Chondrocyte (in vitro differentiated cells): Measurements from ENCODE around the gene DOCK6. TPM values are rescaled to one million over a fixed set of nuclear protein-coding genes. Genes with fewer than 3 reads are reported as not detected.

Experiments
- DNase-seq: peaks from one replicate; pipeline ENCODE4 v3.0.0; 2021; ENCODE audit warnings: mixed read lengths, low spot score
- H3K27ac Mint-ChIP-seq: one replicate; pipeline ENCODE4 v1.8.0; 2021; ENCODE audit warnings: mild to moderate bottlenecking, moderate library complexity, mixed read lengths; ENCODE audit not compliant: unreplicated experiment
- H3K27me3 Mint-ChIP-seq: 2 replicates; pipeline ENCODE4 v1.8.0; 2021; ENCODE audit warnings: low read depth, mixed read lengths
- H3K36me3 Mint-ChIP-seq: 2 replicates; pipeline ENCODE4 v1.8.0; 2021; ENCODE audit warnings: low read depth, mixed read lengths
- H3K4me1 Mint-ChIP-seq: 2 replicates; pipeline ENCODE4 v1.8.0; 2021; ENCODE audit warnings: low read depth, mild to moderate bottlenecking, mixed read lengths
- H3K4me3 Mint-ChIP-seq: one replicate; pipeline ENCODE4 v1.8.0; 2021; ENCODE audit warnings: mild to moderate bottlenecking, moderate library complexity, mixed read lengths; ENCODE audit not compliant: unreplicated experiment
- H3K9me3 Mint-ChIP-seq: 2 replicates; pipeline ENCODE4 v1.8.0; 2021; ENCODE audit warnings: low read depth, mixed read lengths
- total RNA-seq: library from RNA; stranded (reverse); gene quantifications from 3 replicates; pipeline ENCODE4 v1.2.1, GENCODE V29; 2021
- TF ChIP-seq, protein P1 (sequence below): fragments of 200-600 bp; sonication (generic); IDR thresholded peaks from 2 replicates; pipeline ENCODE4 v1.5.0; 2021; ENCODE audit warnings: antibody characterized with exemption, mild to moderate bottlenecking, moderate library complexity

The DOCK6 gene
- total RNA-seq, 1 donor from 2014 or later: 44.4 TPM

DNA sequence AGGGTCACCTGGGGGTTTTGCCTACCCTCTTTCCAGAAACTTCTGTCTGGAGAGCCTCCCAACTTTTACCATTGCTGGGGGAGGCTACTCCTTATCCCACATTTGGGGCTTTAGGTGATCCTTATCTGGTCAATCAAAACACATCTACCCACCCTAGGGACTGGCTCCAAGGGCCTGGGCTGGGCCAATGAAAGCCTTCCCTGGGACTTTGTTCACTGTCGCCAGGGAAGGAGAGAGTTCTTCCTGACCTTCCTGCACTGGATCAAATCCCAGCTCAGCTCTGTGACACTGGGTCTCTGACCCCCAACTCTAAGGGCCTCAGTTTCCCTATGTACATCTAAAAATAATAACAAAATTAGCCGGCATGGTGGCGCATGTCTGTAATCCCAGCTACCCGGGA lies 11.1 kb downstream of the DOCK6 start:
- H3K27ac Mint-ChIP-seq: no peak overlapping the region
- no peaks in the 10 kb centered on the region for H3K9me3 Mint-ChIP-seq
- no peaks in the 10 kb centered on the region for H3K27me3 Mint-ChIP-seq
- TF ChIP-seq, protein P1, sequence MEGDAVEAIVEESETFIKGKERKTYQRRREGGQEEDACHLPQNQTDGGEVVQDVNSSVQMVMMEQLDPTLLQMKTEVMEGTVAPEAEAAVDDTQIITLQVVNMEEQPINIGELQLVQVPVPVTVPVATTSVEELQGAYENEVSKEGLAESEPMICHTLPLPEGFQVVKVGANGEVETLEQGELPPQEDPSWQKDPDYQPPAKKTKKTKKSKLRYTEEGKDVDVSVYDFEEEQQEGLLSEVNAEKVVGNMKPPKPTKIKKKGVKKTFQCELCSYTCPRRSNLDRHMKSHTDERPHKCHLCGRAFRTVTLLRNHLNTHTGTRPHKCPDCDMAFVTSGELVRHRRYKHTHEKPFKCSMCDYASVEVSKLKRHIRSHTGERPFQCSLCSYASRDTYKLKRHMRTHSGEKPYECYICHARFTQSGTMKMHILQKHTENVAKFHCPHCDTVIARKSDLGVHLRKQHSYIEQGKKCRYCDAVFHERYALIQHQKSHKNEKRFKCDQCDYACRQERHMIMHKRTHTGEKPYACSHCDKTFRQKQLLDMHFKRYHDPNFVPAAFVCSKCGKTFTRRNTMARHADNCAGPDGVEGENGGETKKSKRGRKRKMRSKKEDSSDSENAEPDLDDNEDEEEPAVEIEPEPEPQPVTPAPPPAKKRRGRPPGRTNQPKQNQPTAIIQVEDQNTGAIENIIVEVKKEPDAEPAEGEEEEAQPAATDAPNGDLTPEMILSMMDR: no peak
- no peak for DNase-seq
- H3K36me3 Mint-ChIP-seq: peaks cover 13% of the 10 kb centered on the region
- H3K4me1 Mint-ChIP-seq: peaks cover 3% of the 10 kb centered on the region
- H3K4me3 Mint-ChIP-seq: no peak overlapping the region

DNA sequence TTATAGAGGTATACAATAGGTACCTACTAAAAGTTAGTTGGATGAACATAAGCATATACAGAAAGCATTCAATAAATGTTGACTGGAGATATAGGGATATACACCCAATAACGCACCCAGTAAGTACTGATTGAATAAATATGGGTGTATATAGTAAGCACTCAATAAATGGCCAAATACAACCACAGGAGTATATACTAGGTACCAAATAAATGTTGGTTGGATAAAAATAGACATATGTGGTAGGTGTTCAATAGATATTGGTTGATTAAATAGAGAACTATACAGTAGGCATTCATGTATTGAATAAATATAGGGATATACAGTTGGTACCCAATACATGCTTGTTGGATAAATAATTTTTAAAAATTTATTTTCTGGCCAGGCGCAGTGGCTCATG lies 13.5 kb downstream of the DOCK6 start:
- no peaks in the 10 kb centered on the region for H3K27me3 Mint-ChIP-seq
- H3K36me3 Mint-ChIP-seq: peaks cover 12% of the 10 kb centered on the region
- no peak overlapping the region for H3K27ac Mint-ChIP-seq
- no peaks in the 10 kb centered on the region for H3K9me3 Mint-ChIP-seq
- no peak overlapping the region for H3K4me3 Mint-ChIP-seq
- H3K4me1 Mint-ChIP-seq: peaks cover 4% of the 10 kb centered on the region
- no peak for DNase-seq
- TF ChIP-seq, protein P1: no peak

DNA sequence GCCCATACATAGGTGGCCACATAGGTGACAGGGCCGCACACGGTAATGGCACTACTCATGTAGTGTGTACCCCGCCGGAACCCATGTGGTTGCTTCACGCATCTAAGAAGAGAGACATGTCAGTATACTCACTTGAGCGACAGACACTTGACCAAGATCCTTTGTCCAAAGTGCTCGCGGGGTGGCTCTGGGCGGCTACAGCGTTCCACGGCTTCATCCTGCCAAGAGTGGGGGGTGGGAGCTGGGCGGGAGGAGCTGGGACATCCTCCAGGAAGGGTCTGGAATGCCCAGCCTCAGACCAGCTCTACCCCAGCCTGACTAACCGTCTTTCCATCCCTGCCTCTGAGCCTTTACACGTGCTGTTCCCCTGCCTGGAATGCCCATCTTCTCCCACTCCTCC lies 14.4 kb downstream of the DOCK6 start:
- no peak for DNase-seq
- Mint-ChIP-seq H3K4me1 (peaks cover 9% of the 10 kb centered on the region), H3K9me3 (no peaks in the 10 kb centered on the region), H3K4me3 (no peak overlapping the region), H3K27me3 (no peaks in the 10 kb centered on the region), H3K27ac (no peak overlapping the region), H3K36me3 (peaks cover 12% of the 10 kb centered on the region)
- TF ChIP-seq, protein P1: no peak

DNA sequence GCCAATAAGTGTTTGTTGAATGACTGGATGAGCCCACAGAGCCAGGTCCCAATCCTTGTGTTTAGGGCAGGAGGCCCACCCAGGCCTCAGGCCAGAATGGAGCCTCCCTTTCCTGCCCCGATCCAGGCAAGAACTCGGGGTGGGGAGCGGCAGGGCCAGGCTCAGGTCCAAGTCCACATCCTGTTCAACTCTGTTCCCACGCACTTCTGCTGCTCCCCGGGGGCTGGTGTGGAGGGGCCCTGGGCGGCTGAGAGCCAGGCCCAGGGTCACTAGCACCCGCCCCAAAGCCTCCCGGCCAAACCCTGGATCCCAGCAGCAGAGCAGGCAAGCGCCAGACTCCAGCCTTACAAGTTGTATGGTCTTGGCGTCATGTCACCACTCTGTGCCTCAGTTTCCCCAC lies 14.9 kb downstream of the DOCK6 start:
- Mint-ChIP-seq H3K27me3 (no peaks in the 10 kb centered on the region), H3K27ac (no peak overlapping the region), H3K4me1 (peaks cover 9% of the 10 kb centered on the region), H3K36me3 (peaks cover 13% of the 10 kb centered on the region), H3K9me3 (no peaks in the 10 kb centered on the region), H3K4me3 (no peak overlapping the region)
- TF ChIP-seq, protein P1: no peak
- no peak for DNase-seq

DNA sequence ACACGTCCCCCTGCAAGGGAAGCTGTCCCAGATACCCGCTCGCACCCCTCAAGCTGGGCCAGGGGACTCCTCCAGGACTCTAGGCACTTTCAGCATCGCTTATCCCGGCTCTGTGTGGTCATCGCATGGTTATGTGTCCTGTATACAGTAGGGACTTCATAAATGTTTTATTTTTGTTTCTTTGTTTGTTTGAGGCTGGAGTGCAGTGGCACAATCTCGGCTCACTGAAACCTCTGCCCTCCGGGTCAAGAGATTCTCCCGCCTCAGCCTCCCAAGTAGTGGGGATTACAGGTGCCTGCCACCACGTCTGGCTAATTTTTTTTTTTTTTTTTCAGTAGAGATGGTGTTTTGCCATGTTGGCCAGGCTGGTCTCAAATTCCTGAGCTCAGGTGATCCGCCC lies 15.4 kb downstream of the DOCK6 start:
- TF ChIP-seq, protein P1: no peak
- Mint-ChIP-seq H3K4me1 (peaks cover 9% of the 10 kb centered on the region), H3K4me3 (no peak overlapping the region), H3K9me3 (no peaks in the 10 kb centered on the region), H3K27ac (no peak overlapping the region), H3K36me3 (peaks cover 13% of the 10 kb centered on the region), H3K27me3 (no peaks in the 10 kb centered on the region)
- DNase-seq: no peak
